ENCODE data around the gene L3MBTL2. TPM values are rescaled to one million over a fixed set of nuclear protein-coding genes. Genes with fewer than 3 reads are reported as not detected.

L3MBTL2 gene
- total RNA-seq, 2 experiments from 2014 or later, result 23.3 to 33.4 TPM

DNA sequence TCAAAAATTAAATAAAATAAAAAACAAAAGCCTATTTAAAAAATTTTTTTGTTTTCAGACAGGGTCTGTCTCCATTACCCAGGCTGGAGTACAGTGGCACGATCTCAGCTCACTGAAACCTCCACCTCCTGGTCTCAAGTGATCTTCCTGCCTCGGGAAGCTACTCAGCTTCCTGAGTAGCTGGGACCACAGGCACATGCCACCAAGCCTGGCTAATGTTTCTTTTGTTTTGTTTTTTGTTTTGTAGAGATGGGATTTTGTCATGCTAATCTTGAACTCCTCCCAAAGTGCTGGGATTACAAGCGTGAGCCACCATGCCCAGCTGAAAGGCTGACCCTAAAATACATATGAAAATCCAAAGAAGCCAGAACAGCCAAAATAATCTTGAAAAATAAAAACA, 20.4 kb upstream of the L3MBTL2 start:
- intact Hi-C loops (cut with micrococcal nuclease; ENCODE audit: unreplicated experiment), result loop anchor here (10.0 kb wide), 1 partner anchor 240 kb away; no protein-coding TSS in a partner anchor
- BruUV-seq (replicated peaks), result no TSS peak
- H3K36me3 ChIP-seq (ENCODE audit: insufficient read depth, low read length), result peaks cover 11% of the 10 kb centered on the region
- TF ChIP-seq EZH2phosphoT487 (IDR thresholded peaks at IDR 0.05; ENCODE audit: borderline replicate concordance, low read depth, low read length), result no peak
- TF ChIP-seq, protein P1, sequence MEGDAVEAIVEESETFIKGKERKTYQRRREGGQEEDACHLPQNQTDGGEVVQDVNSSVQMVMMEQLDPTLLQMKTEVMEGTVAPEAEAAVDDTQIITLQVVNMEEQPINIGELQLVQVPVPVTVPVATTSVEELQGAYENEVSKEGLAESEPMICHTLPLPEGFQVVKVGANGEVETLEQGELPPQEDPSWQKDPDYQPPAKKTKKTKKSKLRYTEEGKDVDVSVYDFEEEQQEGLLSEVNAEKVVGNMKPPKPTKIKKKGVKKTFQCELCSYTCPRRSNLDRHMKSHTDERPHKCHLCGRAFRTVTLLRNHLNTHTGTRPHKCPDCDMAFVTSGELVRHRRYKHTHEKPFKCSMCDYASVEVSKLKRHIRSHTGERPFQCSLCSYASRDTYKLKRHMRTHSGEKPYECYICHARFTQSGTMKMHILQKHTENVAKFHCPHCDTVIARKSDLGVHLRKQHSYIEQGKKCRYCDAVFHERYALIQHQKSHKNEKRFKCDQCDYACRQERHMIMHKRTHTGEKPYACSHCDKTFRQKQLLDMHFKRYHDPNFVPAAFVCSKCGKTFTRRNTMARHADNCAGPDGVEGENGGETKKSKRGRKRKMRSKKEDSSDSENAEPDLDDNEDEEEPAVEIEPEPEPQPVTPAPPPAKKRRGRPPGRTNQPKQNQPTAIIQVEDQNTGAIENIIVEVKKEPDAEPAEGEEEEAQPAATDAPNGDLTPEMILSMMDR (conservative IDR thresholded peaks at IDR 0.05; ENCODE audit: low read length), result no peak
- no peaks in the 10 kb centered on the region for H4K20me1 ChIP-seq (ENCODE audit: insufficient read depth, low read length)
- H3K4me2 ChIP-seq (ENCODE audit: low read length), result no peak overlapping the region
- no peaks in the 10 kb centered on the region for H3K4me1 ChIP-seq (ENCODE audit: insufficient read depth, low read length, poor library complexity, severe bottlenecking)
- H2AFZ ChIP-seq (ENCODE audit: low read length), result no peak overlapping the region
- no peak for DNase-seq (ENCODE audit: low spot score)
- H3K79me2 ChIP-seq (ENCODE audit: insufficient read depth, low read depth, low read length), result no peaks in the 10 kb centered on the region
- ChIA-PET POLR2A (no interaction called here), CTCF (ENCODE audit: unreplicated experiment) (no interaction called here)
- no peak overlapping the region for H3K27ac ChIP-seq (ENCODE audit: low read depth, low read length, poor library complexity, severe bottlenecking)
- no peaks in the 10 kb centered on the region for H3K9me2 ChIP-seq (ENCODE audit: insufficient read depth, low read length)
- H3K4me3 ChIP-seq (ENCODE audit: low read depth, low read length, poor library complexity, severe bottlenecking), result no peak overlapping the region
- no peaks in the 10 kb centered on the region for H3K9me3 ChIP-seq (ENCODE audit: low read length)

DNA sequence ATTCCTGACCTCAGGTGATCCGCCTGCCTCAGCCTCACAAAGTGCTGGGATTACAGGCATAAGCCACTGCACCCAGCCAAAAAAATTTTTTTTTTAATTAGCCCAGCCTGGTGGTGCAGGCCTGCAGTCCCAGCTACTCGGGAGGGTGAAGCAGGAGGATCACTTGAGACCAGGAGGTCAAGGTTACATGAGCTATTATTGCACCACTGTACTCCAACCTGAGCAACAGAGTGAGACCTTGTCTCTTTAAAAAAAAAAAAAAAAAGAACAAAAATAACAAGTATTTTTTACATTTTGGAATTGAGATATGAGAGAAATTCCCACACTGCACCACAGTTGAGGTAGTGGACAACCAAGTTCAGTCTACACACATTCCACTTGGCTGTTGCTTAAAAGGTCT, 13.6 kb upstream of the L3MBTL2 start:
- BruUV-seq (replicated peaks), result no TSS peak
- intact Hi-C loops (cut with micrococcal nuclease; ENCODE audit: unreplicated experiment), result no loop called here
- Histone ChIP-seq H3K4me1 (ENCODE audit: insufficient read depth, low read length, poor library complexity, severe bottlenecking) (no peaks in the 10 kb centered on the region), H3K27ac (ENCODE audit: low read depth, low read length, poor library complexity, severe bottlenecking) (no peak overlapping the region), H3K36me3 (ENCODE audit: insufficient read depth, low read length) (no peaks in the 10 kb centered on the region), H3K4me3 (ENCODE audit: low read depth, low read length, poor library complexity, severe bottlenecking) (no peak overlapping the region), H3K9me2 (ENCODE audit: insufficient read depth, low read length) (no peaks in the 10 kb centered on the region), H3K4me2 (ENCODE audit: low read length) (no peak overlapping the region), H2AFZ (ENCODE audit: low read length) (no peak overlapping the region), H3K9me3 (ENCODE audit: low read length) (no peaks in the 10 kb centered on the region), H4K20me1 (ENCODE audit: insufficient read depth, low read length) (no peaks in the 10 kb centered on the region), H3K79me2 (ENCODE audit: insufficient read depth, low read depth, low read length) (no peaks in the 10 kb centered on the region)
- no peak for DNase-seq (ENCODE audit: low spot score)
- ChIA-PET CTCF (ENCODE audit: unreplicated experiment) (no interaction called here), POLR2A (interaction anchor here (0.6 to 0.7 kb wide), 2 partner anchors 163 to 1731 kb away, joined by 3 read pairs; no protein-coding TSS in a partner anchor)
- TF ChIP-seq EZH2phosphoT487 (IDR thresholded peaks at IDR 0.05; ENCODE audit: borderline replicate concordance, low read depth, low read length), result no peak
- TF ChIP-seq, protein P1 (conservative IDR thresholded peaks at IDR 0.05; ENCODE audit: low read length), result no peak

DNA sequence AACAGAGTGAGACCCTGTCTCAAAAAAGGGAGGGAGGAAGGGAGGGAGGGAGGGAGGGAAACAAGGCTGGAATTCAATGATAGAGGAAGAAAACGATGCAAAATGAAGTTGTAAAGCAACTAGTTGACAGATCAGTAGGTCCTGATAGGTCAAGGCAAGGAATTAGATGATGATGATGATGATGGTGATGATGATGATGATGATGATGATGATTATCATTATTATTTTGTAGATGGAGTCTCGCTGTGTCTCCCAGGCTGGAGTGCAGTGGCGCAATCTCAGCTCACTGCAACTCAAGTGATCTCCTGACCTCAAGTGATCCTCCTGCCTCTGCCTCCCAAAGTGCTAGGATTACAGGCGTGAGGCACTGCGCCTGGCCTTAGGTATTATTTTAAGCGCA, 11.3 kb upstream of the L3MBTL2 start:
- ChIA-PET POLR2A (no interaction called here), CTCF (ENCODE audit: unreplicated experiment) (no interaction called here)
- Histone ChIP-seq H3K9me2 (ENCODE audit: insufficient read depth, low read length) (no peaks in the 10 kb centered on the region), H3K36me3 (ENCODE audit: insufficient read depth, low read length) (no peaks in the 10 kb centered on the region), H3K9me3 (ENCODE audit: low read length) (no peaks in the 10 kb centered on the region), H2AFZ (ENCODE audit: low read length) (no peak overlapping the region), H3K27ac (ENCODE audit: low read depth, low read length, poor library complexity, severe bottlenecking) (no peak overlapping the region), H3K4me1 (ENCODE audit: insufficient read depth, low read length, poor library complexity, severe bottlenecking) (peaks cover 13% of the 10 kb centered on the region), H4K20me1 (ENCODE audit: insufficient read depth, low read length) (no peaks in the 10 kb centered on the region), H3K79me2 (ENCODE audit: insufficient read depth, low read depth, low read length) (no peaks in the 10 kb centered on the region), H3K4me2 (ENCODE audit: low read length) (no peak overlapping the region), H3K4me3 (ENCODE audit: low read depth, low read length, poor library complexity, severe bottlenecking) (no peak overlapping the region)
- BruUV-seq (replicated peaks), result no TSS peak
- DNase-seq (ENCODE audit: low spot score), result no peak
- intact Hi-C loops (cut with micrococcal nuclease; ENCODE audit: unreplicated experiment), result no loop called here
- no peak for TF ChIP-seq EZH2phosphoT487 (IDR thresholded peaks at IDR 0.05; ENCODE audit: borderline replicate concordance, low read depth, low read length)
- TF ChIP-seq, protein P1 (conservative IDR thresholded peaks at IDR 0.05; ENCODE audit: low read length), result no peak

All from OCI-LY7 (cell line).